ENCODE results near the gene UTF1.
A peak's percentile ranks its signal among the peaks of the same experiment; 100 is the strongest.

UTF1 gene

GRCh38 chr10:133258066-133258817, 28.2 kb downstream of the UTF1 start:
- POLR2A ChIA-PET, result no interaction called here
- CTCF ChIA-PET, result interaction anchor here (1.0 to 2.2 kb wide), 7 partner anchors 12 to 604 kb away, joined by 3 to 11 read pairs (median 5); partner anchors contain the start of gene ADAM8
- DNase-seq (ENCODE audit: extremely low spot score), result no peak
- no peak for TF ChIP-seq CTCF (IDR thresholded peaks at IDR 0.05; ENCODE audit: control extremely low read depth, extremely low read depth, low read depth, missing control alignments)

GRCh38 chr10:133258818-133259601, 29.0 kb downstream of the UTF1 start:
- no peak for TF ChIP-seq CTCF (IDR thresholded peaks at IDR 0.05; ENCODE audit: control extremely low read depth, extremely low read depth, low read depth, missing control alignments)
- DNase-seq (ENCODE audit: extremely low spot score), result no peak
- CTCF ChIA-PET, result interaction anchor here (1.3 kb wide), 2 partner anchors 17 to 45 kb away, joined by 3 to 5 read pairs; partner anchors contain the start of gene ADAM8
- POLR2A ChIA-PET, result no interaction called here

- TF ChIP-seq CTCF (IDR thresholded peaks at IDR 0.05; ENCODE audit: control extremely low read depth, extremely low read depth, low read depth, missing control alignments), result no peak
- DNase-seq (ENCODE audit: extremely low spot score), result no peak
- CTCF ChIA-PET, result interaction anchor here (1.3 to 2.2 kb wide), 2 partner anchors 16 to 48 kb away, joined by 5 to 7 read pairs; partner anchors contain the start of gene ADAM8
- POLR2A ChIA-PET, result no interaction called here
These were observed 29.6 kb downstream of the UTF1 start for GRCh38 chr10:133259602-133259989.

GRCh38 chr10:133260895-133261725, 31.1 kb downstream of the UTF1 start:
- TF ChIP-seq CTCF (IDR thresholded peaks at IDR 0.05; ENCODE audit: control extremely low read depth, extremely low read depth, low read depth, missing control alignments), result peak; percentile 16
- ChIA-PET CTCF (interaction anchor here (2.2 kb wide), 1 partner anchor 46 kb away, joined by 7 read pairs; no protein-coding TSS in a partner anchor), POLR2A (interaction anchor here (0.5 to 1.0 kb wide), 2 partner anchors 14 to 86 kb away, joined by 3 read pairs; partner anchors contain the start of gene PRAP1)
- DNase-seq (ENCODE audit: extremely low spot score), result peak; percentile 77

- TF ChIP-seq CTCF (IDR thresholded peaks at IDR 0.05; ENCODE audit: control extremely low read depth, extremely low read depth, low read depth, missing control alignments), result no peak
- ChIA-PET POLR2A (interaction anchor here (0.5 to 1.0 kb wide), 2 partner anchors 13 to 85 kb away, joined by 3 read pairs; partner anchors contain the start of gene PRAP1), CTCF (interaction anchor here (2.2 to 4.1 kb wide), 2 partner anchors 13 to 45 kb away, joined by 7 to 21 read pairs; no protein-coding TSS in a partner anchor)
- DNase-seq (ENCODE audit: extremely low spot score), result peak; percentile 95
These were observed 31.8 kb downstream of the UTF1 start for GRCh38 chr10:133261726-133262325.
